Measurements from ENCODE around the gene PTPN6.

PTPN6 gene

DNA sequence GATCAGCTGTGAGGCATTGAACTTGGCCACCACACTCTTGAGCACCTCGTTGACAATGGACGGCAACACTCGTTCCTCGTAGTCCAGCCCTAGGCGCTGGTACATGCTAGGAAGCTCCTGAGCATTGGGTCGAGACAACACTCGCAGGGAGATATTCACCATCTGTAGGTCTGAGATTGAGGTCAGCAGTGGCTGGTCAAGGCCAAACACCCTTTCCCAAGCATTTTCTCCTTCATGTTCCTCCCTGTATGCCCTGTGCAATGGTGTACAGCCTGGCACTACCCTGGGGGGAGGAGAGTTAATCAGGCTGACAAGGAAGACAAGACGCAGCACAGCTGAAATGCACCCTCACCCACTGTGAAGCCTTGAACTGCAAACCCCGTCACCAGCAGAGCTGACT is 17.3 kb downstream of the PTPN6 start:
- no peak for DNase-seq (ENCODE audit: low spot score)

DNA sequence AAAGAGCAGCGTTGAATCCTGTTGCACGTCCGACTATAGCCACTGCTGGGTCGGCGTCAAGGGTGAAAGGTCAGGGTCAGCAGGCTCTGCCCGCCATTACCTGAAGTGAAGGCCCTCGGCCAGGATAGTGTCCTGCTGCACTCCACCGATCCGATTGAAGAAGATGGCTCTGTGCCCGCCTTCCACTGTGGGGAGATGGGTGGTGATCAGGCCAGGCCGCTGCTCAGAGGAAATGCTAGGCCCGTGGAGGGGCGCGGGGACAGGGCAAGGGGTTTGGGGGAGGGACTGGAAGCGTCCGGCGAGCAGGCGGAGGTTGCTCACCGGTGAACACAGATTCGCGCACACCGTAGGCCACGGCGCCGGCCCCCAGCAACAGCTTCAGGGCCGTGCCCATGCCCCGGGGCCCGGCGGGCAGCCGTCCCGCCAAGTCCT is 19.0 kb downstream of the PTPN6 start:
- no peak for DNase-seq (ENCODE audit: low spot score)

DNA sequence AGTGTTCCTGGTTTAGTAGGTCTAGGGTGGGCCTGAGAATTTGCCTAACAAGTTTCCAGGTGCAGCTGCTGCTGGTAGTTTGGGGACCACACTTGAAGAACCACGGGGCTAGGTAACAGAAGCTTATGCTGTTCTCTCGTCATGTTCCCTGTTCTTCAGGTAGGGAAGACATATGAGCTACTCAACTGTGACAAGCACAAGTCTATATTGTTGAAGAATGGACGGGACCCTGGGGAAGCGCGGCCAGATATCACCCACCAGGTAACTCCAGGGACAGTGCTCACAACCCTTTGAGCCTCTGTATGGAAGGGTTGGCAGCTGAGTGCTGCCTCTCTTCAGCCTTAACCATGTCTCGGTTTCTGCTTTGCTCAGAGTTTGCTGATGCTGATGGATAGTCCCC is 23.0 kb downstream of the PTPN6 start:
- DNase-seq (ENCODE audit: low spot score), result no peak

DNA sequence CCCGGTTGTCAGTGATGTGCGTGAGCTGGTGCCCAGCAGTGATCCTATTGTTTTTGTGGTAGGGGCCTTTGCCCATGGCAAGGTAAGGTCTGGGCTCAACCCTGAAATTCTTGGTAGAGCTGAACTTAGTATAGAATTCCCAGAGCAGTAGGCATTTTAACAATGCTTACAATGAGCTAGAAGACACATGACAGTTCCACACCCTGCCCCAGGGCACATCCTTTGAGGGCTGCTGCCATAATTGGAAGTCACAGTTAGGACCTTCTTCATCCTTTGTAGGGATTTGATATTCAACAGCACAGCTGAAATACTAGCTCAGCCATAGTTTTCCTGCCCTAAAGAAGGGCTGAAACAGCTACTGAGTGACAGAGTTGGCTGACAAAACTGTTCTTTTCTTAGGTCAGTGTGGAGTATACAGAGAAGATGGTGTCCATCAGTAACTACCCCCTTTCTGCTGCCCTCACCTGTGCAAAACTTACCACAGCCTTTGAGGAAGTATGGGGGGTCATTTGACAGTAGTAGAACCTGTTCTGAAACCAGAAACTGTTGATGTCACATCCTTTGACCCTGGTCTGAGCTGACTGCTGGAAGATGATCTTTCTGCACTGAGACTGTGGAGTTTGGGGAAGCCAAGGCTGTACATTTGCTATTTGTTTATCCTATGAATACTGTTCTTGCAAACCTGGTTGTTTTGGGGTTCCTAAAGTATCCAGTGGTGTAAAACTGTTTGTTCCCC is 24.3 kb downstream of the PTPN6 start:
- DNase-seq (ENCODE audit: low spot score), result no peak

DNA sequence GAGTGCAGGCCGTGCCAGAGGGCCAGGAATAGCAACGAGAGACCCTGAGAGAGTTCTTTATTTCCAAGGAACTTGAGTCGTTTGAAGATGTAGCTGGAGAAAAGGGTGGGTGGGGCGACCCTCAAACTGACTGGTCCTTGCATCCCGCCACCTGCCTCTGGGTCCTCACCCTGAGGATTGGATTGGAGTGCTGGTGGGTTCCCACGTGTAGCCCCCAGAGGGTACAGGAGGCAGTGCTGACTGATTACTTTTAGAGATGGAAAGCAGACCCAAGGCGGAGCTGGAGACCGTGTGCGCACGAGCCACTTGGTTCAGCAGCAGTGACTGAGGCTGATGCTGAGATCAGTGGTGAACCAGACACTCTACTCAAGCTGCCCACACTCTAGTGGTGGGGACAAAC is 26.5 kb downstream of the PTPN6 start:
- no peak for DNase-seq (ENCODE audit: low spot score)

DNA sequence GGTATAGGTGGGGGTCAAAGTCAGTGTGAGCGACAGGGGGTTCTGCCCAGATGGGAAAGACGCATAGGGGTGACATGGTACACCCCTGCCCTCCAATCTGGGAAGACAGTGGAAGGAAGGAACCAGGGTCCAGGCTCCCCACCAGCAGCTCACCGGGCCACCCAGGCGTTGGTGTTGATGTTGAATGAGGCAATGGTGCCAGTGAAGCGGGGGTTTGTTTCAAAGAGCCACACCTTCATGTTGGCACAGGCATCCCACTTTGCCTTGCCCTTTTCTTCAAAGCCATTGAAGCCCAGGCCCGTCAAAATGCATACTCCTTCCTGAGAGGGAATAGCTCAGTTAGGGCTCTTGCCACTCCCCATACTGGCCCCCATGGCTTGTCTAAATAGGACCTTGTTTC is 27.0 kb downstream of the PTPN6 start:
- no peak for DNase-seq (ENCODE audit: low spot score)

DNA sequence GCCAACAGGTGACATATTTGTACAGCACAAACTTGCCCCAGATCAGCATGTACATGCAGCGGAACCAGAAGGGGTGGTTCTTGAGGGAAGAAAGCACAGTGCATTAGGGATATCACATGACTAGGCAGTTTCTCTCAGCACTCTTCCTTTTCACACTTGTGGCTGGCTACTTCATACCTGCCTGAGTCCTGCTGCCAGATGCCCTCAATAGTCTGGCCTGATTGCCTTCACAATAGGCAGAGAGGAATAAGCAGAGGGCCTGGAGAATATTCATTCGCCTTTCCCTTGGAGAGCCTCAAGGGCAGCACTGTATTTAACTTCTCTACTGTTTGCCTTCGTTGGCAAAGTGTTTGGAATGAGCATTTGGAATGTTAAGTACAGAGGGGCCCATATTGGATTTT is 27.5 kb downstream of the PTPN6 start:
- no peak for DNase-seq (ENCODE audit: low spot score)

DNA sequence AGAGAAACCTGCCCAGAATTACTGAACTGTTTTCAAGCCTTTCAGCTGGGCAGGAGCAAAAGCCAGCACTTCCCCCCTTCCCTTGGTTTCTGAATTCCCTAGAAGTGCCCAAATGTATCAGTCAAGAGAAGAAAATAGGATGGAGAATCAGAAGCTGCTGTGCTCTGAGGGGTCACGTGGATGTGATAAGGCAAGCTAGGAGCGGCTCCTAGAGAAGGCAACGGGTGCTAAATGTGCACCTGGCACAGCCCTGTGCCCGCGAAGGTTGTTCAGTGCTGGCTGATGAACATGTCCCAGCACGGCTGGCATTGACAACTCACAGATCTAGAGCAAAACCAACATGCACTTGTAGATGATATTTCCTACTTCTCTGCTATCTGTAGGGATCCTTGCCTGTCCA is 27.9 kb downstream of the PTPN6 start:
- DNase-seq (ENCODE audit: low spot score), result no peak

DNA sequence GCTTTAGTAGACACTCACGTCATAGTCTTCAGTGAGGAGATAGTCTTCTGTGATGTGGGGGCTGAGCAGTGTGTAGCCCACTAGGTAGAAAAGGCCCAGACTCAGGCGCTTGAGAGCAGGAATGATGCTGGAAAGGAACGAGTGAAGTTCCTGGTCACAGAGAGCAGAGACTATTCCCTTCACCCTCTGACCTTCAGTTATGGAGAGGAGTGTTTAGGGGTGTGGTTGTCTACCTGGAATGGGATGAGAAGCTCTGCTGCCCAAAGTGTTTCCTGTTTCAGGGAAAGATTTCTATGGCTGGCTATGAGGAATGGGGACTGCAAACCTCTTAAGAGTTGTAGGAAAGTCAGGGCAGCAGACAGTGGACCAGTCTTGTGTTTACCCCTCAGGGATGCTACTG is 28.3 kb downstream of the PTPN6 start:
- DNase-seq (ENCODE audit: low spot score), result no peak

DNA sequence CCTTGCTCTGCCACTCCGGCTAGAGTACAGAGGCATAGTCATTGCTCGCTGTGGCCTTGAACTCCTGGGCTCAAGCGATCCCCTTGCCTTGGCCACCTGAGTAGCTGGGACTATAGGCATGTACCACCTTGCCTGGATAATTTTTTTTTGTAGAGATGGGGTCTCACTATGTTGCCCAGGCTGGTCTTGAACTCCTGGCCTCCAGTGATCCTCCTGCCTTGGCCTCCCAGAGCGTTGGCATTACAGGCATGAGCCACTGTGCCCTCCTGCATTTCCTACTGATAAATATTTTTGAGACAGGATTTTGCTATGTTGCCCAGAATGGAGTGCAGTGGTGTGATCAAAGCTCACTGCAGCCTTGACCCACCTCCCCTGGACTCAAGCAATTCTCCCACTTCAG is 28.9 kb downstream of the PTPN6 start:
- DNase-seq (ENCODE audit: low spot score), result no peak

DNA sequence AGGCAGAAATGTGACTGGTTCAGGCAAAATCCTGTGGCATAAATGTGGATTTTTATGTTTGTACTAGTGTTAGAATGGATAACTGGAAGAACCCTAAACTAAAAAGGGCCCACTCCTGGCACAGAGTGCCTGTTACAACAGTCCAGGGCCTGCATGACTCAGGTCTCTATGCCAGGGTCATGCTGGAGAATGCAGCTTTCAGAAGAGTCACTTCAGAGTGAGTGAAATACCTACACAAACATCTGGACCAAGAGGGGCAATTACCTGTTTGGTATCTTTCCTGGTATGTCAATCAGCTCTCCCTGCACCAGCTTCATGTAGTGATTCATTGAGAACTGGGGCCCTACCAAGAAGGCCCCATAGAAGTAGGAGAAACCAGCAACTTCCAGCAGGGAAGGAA is 29.6 kb downstream of the PTPN6 start:
- DNase-seq (ENCODE audit: low spot score), result no peak

DNA sequence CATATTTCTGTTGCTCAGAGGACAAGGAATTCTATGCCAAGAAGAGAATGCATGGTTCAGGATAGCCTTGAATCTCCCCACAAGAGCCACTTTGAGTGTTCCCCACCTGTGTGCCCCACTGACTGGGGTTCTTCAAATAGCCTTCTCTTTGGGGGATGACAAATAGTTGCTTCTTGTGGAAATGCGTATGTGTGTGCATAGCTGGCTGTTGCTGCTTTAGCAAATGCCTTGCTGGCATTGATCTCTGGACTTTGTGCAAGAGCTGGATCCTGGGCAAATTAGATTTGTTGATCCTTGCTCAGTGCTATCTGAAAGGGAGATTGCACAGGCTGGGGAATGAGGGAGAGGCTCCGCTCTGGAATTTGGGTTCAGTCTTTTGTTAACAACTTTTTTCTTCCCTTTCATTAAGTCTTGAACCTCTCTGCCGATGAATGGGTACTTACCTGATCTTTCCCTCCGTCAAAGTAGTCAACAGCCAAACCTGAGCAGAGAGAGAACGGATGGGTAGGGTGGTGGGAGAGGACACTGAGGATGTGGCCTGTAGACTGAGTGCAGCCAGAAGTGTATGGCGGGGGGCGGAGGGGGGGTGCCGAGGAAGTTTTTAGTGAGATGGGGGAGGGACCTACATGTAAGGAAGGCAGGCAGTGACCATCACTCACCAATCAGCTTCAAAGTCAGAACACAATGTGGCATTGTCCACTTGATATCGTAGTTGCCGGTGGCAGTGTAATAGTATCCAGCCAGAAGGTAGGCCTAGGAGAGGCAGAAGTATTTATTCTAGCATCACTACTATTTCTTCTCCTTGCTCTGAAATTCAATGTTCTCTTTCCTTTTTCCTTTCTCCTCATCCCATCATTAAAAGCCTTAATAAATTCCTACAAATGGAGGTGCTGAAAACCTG is 30.2 kb downstream of the PTPN6 start:
- DNase-seq (ENCODE audit: low spot score), result no peak

DNA sequence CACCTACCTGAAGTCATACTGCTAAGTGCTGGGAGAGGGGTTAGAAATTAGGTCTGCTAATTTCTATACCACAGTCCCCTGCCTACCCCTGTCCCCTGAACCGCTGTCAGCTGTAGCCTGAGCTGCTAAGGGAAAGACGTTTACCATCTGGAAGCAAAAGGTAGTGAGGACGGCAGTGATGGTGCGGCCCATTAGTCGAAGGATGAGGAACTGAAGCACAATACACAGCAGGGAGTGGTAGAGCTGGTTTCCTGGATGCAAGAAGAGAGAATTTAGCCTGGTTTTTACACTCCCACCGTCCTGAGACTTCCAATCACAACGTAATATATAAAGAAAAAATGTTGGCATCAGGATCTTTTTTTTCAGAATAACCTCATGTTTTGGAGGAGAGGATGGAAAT is 31.4 kb downstream of the PTPN6 start:
- DNase-seq (ENCODE audit: low spot score), result no peak

DNA sequence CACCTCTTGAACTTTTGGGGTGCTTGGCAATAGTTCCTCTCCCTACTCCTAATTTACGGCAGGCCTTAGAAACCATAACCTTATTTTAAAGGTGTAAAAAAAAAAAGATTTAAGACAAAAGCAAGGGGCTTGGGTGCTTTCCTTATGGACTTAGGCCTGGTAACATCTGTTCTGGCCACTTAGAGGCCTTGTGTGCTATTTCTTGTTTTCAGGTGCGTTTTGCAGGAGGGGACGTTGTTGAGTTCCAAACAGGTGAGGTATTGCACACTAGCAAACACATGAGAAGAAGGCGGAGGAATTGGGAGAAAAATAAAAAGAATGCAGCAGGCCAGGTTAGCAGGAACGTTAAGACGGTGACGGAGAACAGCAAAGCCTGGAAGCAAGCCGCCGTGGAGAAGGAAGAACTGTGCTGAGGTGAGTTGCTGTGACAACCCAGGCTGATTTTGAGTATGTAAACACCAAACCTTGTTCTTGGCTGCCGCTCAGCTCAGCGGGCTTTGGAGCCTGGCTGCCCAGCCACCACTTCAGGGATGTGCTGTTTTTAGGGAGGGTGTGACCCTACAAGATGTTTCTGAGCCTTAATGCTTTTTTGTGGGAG is 36.9 kb downstream of the PTPN6 start:
- DNase-seq (ENCODE audit: low spot score), result no peak

DNA sequence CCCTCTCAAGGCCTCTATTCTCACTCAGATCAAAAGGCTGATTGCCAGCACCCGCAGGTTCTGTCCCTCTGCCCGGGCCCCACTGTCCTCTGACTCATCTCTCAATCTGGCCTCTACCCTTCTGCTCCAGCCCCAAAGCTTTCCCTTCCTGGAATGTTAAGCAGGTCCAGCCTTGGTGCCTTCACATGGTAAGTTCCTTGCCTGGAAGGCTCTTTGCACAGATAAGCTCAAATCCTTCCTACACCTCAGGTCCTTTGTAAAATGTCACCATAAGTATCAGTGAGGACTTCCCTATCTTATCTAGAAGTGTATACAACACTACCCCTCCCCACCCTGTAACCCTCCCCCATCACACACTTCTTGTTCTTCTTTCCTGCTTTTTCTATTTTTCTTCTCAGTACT is 44.9 kb downstream of the PTPN6 start:
- DNase-seq (ENCODE audit: low spot score), result no peak

DNA sequence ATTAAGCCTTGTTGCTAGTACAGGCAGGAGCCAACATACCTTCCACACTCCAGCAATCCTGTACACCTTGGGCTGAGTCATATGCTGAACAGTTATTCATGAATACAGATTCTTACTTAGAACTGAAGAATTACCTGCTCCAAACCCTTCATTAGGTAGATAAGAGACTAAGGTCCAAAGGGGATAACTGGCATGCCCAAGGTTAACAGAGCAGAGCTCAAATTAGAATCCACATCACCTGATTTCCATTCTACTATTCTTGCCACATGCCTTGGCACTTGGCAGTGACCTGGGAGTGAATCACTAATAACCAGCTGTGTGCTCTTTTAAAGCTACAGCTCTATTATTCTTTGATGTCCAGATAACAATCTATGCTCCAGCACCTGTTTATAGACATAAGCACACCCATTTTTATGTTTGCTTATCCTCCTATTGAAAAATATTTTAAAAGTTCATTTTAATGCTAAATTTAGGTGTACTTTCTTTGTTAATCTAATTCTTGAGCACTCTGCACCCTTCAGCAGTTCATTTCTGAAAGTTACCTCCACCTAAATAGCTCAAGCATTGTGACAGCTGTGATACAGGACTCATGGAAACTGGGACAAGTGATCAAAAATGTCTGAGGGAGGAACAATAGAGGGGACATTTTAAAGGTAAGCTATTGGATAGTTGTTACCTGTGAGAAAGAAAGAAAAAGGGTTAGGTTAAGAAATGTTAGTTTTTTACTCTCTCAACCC is 47.7 kb downstream of the PTPN6 start:
- no peak for DNase-seq (ENCODE audit: low spot score)

DNA sequence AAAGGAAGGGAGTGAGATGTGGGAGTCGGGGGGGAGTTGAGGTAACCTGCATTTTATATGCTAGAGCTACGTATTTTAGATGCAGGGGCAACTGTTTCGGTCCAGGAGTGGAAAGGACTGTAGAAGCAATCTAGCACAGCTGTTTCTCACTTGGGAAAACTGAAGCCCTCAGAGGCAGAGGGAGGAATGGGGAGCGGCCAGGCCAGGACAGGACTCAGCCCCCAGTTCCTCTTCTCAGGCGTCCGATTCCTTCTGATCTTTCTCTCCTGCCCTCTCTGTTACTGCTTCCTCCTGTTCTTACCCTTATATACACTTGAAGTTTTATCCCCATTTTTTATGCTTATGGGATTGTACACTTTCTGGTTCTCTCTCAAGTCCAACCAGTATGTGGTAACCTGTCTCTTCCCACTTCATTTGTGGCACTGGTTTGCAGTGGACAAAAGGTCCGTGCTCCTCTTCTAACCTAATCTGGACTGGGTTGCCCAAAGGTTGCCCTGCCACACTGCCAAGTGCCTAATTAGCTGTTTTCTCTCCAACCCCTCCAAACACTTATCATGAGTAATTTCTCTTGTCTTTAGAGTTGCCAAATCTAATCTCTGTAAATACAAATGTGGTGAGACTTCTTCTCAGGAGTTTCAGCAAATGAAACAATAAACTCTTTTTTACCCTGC is 50.9 kb downstream of the PTPN6 start:
- no peak for DNase-seq (ENCODE audit: low spot score)

DNA sequence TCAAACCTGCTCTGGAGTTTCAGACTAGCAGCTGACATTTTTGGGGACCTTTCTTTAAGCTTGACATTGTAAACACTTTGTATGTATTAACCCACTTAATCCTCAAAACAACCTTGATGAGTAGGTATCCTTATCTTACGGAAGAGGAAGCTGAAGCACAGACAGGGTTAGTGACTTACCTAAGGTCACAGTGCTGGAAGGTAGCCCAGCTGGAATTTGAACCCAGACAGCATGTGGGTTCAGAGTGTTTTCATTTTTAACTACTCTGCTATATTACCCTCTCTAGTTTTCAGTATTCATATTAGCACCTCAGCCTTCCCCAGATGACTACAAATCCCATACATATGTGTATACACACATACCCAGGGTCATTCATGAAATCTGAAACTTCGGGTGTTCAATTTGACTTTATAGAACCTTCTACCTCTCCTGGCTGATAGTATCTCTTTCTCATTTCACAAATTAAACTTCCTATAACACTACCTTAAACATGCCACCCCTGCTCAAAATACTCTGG is 53.2 kb downstream of the PTPN6 start:
- no peak for DNase-seq (ENCODE audit: low spot score)

DNA sequence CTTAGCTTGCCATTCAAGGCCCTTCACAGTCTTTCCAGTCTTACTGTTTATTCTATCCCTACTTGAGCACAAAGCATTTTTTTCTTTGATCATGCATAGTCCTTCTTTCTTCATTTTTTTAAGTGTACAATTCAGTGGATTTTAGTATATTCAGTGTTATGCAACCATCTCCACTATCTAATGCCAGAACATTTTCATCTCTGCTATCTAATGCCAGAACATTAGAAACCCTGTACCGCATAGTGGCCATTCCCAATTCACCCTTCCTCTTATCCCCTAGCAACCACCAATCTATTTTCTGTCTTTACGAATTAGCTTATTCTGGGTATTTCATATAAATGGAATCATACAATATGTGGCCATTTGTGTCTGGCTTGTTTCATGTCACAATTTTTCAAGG is 53.7 kb downstream of the PTPN6 start:
- no peak for DNase-seq (ENCODE audit: low spot score)

DNA sequence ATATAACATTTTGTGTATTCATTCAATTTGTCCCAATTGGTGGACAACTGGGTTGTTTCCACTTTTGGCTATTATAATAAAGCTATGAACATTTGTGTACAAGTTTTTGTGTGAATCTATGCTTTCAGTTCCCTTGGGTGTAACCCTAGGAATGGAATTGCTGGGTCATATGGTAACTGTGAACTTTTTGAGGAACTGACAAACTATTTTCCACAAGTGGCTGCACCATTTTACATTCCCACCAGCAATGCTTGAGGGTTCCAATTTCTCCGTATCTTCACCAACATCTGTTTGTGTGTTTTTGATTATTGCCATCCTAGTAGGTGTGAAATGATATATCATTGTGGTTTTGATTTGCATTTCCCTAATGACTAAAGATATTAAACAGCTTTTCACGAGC is 54.2 kb downstream of the PTPN6 start:
- DNase-seq (ENCODE audit: low spot score), result no peak

DNA sequence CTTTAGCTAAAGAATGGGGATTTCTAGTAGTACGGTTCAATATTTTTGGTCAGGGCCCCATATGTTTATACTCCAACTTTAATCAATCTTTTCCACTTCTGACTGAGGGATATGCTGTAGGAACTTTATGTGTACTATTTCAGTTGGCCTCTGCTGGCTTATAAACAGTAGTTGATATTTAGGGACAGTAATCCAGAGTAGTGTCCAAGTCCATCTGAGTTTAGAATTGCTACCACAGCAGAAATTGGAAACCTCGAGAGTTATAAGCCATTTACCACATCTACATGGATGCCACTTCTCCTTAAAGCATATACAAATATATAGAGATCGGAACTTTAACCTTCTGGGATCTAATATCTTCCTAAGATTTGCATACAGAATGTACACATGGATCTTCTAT is 55.5 kb downstream of the PTPN6 start:
- no peak for DNase-seq (ENCODE audit: low spot score)

Measured in SK-N-DZ (cell line).